PFSK-1 (cell line): ENCODE measurements around the gene CNIH2.

ENCODE experiments used
- FOXP2 ChIP-seq: optimal IDR thresholded peaks from 2 replicates; pipeline ENCODE3; 2011; ENCODE audit warnings: borderline replicate concordance, control low read depth, inconsistent platforms; ENCODE audit not compliant: insufficient read depth; ENCODE audit errors: extremely low read length, extremely low read depth
- POLR2AphosphoS5 ChIP-seq: IDR thresholded peaks from 2 replicates; pipeline ENCODE4 v1.6.1; 2012; ENCODE audit warnings: low read depth, mild to moderate bottlenecking, control low read depth, low read length, moderate library complexity
- REST ChIP-seq, 2 experiments: IDR thresholded peaks; 2 replicates each; pipeline versions ENCODE4 v1.6.1 to v1.8.0; 2011 to 2012; ENCODE audit warnings: low read depth in 2 of 2, low read length in 2 of 2, control low read depth in 1 of 2, inconsistent platforms in 1 of 2, mild to moderate bottlenecking in 1 of 2, moderate library complexity in 1 of 2; ENCODE audit not compliant: insufficient read depth in 1 of 2
- TAF1 ChIP-seq: IDR thresholded peaks from 2 replicates; pipeline ENCODE4 v1.6.1; 2012; ENCODE audit warnings: low read length, control low read depth, borderline replicate concordance; ENCODE audit not compliant: insufficient read depth

- TF ChIP-seq TAF1 (no peak), REST (IDR thresholded peaks at IDR 0.05; ENCODE audit: insufficient read depth in 1 of 2, low read depth in 2 of 2, low read length in 2 of 2) (no peak), FOXP2 (no peak), POLR2AphosphoS5 (no peak)
These were observed 35.6 kb downstream of the CNIH2 start for GRCh38 chr11:66313321-66314185.
